HS-5 (cell line): ENCODE data around the gene HOXD9.

Experiments used
- DNase-seq: peaks from one replicate; pipeline ENCODE4 v3.0.0-alpha.2; 2012; ENCODE audit warnings: low read depth

The HOXD9 gene

GRCh38 chr2:176110415-176111308 lies 11.9 kb upstream of the HOXD9 start:
- no peak for DNase-seq

- no peak for DNase-seq
Observed at GRCh38 chr2:176111309-176111663, 11.2 kb upstream of the HOXD9 start.

GRCh38 chr2:176111846-176112374 lies 10.6 kb upstream of the HOXD9 start:
- DNase-seq: no peak

GRCh38 chr2:176112375-176113302 lies 9.9 kb upstream of the HOXD9 start:
- DNase-seq: no peak

- DNase-seq: no peak
Observed at GRCh38 chr2:176114120-176114929, 8.2 kb upstream of the HOXD9 start.

GRCh38 chr2:176114930-176115625 lies 7.4 kb upstream of the HOXD9 start:
- no peak for DNase-seq

GRCh38 chr2:176115883-176116813 lies 6.4 kb upstream of the HOXD9 start, which contains the start of gene HOXD10:
Gene HOXD10 (plus strand): TSS chr2:176116778. CDS start chr2:176116834, 56 bp downstream.
- DNase-seq: no peak

- DNase-seq: no peak
Observed at GRCh38 chr2:176117162-176117822, 5.2 kb upstream of the HOXD9 start.

GRCh38 chr2:176117823-176118371 lies 4.6 kb upstream of the HOXD9 start:
- DNase-seq: no peak

- DNase-seq: no peak
Observed at GRCh38 chr2:176118601-176119339, 3.7 kb upstream of the HOXD9 start.

GRCh38 chr2:176120364-176121189 lies 1.9 kb upstream of the HOXD9 start:
- DNase-seq: no peak

- no peak for DNase-seq
Observed at GRCh38 chr2:176121190-176122051, 1.1 kb upstream of the HOXD9 start.

GRCh38 chr2:176122052-176122682 lies 352 bp upstream of the HOXD9 start:
- DNase-seq: no peak

GRCh38 chr2:176123411-176124109 lies 1.0 kb downstream of the HOXD9 start:
- no peak for DNase-seq
